ENCODE results near the gene SLC25A13.

GRCh38 chr7:96114190-96114589 lies 207.7 kb downstream of the SLC25A13 start:
- TF ChIP-seq CTCF (IDR thresholded peaks at IDR 0.05; ENCODE audit: insufficient read depth, low read length): no peak
- no peak for TF ChIP-seq POLR2AphosphoS5 (IDR thresholded peaks at IDR 0.05; ENCODE audit: low read depth)
- TF ChIP-seq REST (IDR thresholded peaks at IDR 0.05; ENCODE audit: insufficient replicate concordance, low read depth): no peak

Measured in HL-60 (cell line).